ENCODE data around the gene TAS2R7.

- TF ChIP-seq POLR2AphosphoS5 (IDR thresholded peaks at IDR 0.05; ENCODE audit: low read depth, low read length) (no peak), POLR2A (IDR thresholded peaks at IDR 0.05; ENCODE audit: low read depth, low read length) (no peak)
Measured at GRCh38 chr12:10811883-10812536, 9.6 kb upstream of the TAS2R7 start.
